ENCODE results near the gene NODAL. TPM values are rescaled to one million over a fixed set of nuclear protein-coding genes. Genes with fewer than 3 reads are reported as not detected.

Gene NODAL
- total RNA-seq, 1 experiment from 2014 or later, result 0.30 TPM

DNA sequence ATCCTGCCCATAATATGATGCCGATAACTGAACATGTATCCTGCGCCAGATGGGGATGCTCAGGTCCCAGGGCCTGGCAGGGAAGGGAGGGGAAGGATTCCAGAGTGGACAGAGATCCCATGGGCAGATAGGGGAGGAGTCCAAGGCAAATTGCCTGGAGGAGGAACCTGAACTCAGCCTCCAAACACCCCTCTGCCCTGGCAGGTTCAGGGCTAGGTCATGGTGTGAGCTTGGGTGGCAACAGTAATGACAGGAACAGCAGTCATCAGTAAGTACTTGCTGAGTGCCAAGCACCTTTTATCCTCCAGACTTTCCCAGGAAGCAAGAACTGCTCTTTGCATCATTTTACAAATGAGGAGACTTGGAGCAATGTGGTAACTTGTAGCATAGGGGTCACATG lies 33.3 kb upstream of the NODAL start:
- Histone ChIP-seq H3K4me2 (ENCODE audit: low read length) (peak overlapping the region; percentile 71), H3K4me1 (ENCODE audit: control insufficient read depth in 1 of 2, insufficient read depth in 2 of 2, low read length in 2 of 2) (peaks cover 19 to 53% of the 10 kb centered on the region in 2 experiments), H3K27ac (ENCODE audit: low read depth, low read length) (no peak overlapping the region), H3K4me3 (replicated peaks in 1 of 2; ENCODE audit: low read depth in 1 of 2, low read length in 2 of 2) (no peak overlapping the region), H4K20me1 (ENCODE audit: insufficient read depth) (no peaks in the 10 kb centered on the region), H3K9me2 (ENCODE audit: insufficient read depth) (no peaks in the 10 kb centered on the region), H3K9me3 (ENCODE audit: control insufficient read depth in 1 of 2, insufficient read depth in 1 of 2, low read depth in 1 of 2, low read length in 2 of 2) (no peaks in the 10 kb centered on the region), H3K79me2 (ENCODE audit: insufficient read depth, low read length) (peaks cover 11% of the 10 kb centered on the region), H3K36me3 (ENCODE audit: control insufficient read depth in 1 of 2, insufficient read depth in 2 of 2, low read length in 2 of 2) (no peaks in the 10 kb centered on the region), H3K9ac (ENCODE audit: low read length) (peak overlapping the region; percentile 24; the same call in 1 of the 2 replicates), H3K27me3 (ENCODE audit: insufficient read depth, low read length) (no peaks in the 10 kb centered on the region), H2AFZ (ENCODE audit: low read depth, low read length, poor library complexity, severe bottlenecking) (no peak overlapping the region)
- ATAC-seq (no peak), DNase-seq (ENCODE audit: low read depth, low spot score) (no peak)
- TF ChIP-seq MAX (IDR thresholded peaks at IDR 0.05) (no peak), CBX3 (IDR thresholded peaks at IDR 0.05; ENCODE audit: low read depth) (no peak), SP1 (IDR thresholded peaks at IDR 0.05; ENCODE audit: low read depth) (no peak), FOSL1 (IDR thresholded peaks at IDR 0.05; ENCODE audit: low read depth) (no peak), CTCF (IDR thresholded peaks at IDR 0.05 in 2 of 3, conservative IDR thresholded peaks at IDR 0.05 in 1 of 3; ENCODE audit: borderline replicate concordance in 1 of 3, insufficient read depth in 1 of 3, low read depth in 2 of 3, low read length in 2 of 3) (no peak), ELF1 (IDR thresholded peaks at IDR 0.05; ENCODE audit: borderline replicate concordance, low read depth) (no peak)
- intact Hi-C loops (cut with micrococcal nuclease), result loop anchor here (5.0 kb wide), 1 partner anchor 63 kb away; no protein-coding TSS in a partner anchor
- no TSS peak for BruUV-seq (replicated peaks)
- RAD21 ChIA-PET (ENCODE audit: low non-redundant PET in 1 of 2, low total read pairs in 2 of 2, uncharacterized antibody in 2 of 2, unreplicated experiment in 2 of 2), result no interaction called here
- CTCF ChIA-PET, result interaction anchor here (2.7 kb wide), 1 partner anchor 13 kb away, joined by 14 read pairs; no protein-coding TSS in a partner anchor
- POLR2A ChIA-PET, result no interaction called here

- CTCF ChIA-PET, result no interaction called here
- no peak overlapping the region for H3K27ac ChIP-seq (ENCODE audit: low read depth, low read length)
- H3K9ac ChIP-seq (ENCODE audit: low read length), result no peak overlapping the region
- H3K9me3 ChIP-seq (ENCODE audit: control insufficient read depth in 1 of 2, insufficient read depth in 1 of 2, low read depth in 1 of 2, low read length in 2 of 2), result no peaks in the 10 kb centered on the region
- H3K4me3 ChIP-seq (replicated peaks in 1 of 2; ENCODE audit: low read depth in 1 of 2, low read length in 2 of 2), result no peak overlapping the region
- no peaks in the 10 kb centered on the region for H3K36me3 ChIP-seq (ENCODE audit: control insufficient read depth in 1 of 2, insufficient read depth in 2 of 2, low read length in 2 of 2)
- POLR2A ChIA-PET, result no interaction called here
- no peaks in the 10 kb centered on the region for H4K20me1 ChIP-seq (ENCODE audit: insufficient read depth)
- ATAC-seq (no peak), DNase-seq (ENCODE audit: low read depth, low spot score) (no peak)
- intact Hi-C loops (cut with micrococcal nuclease), result no loop called here
- no peaks in the 10 kb centered on the region for H3K9me2 ChIP-seq (ENCODE audit: insufficient read depth)
- H3K4me1 ChIP-seq (ENCODE audit: control insufficient read depth in 1 of 2, insufficient read depth in 2 of 2, low read length in 2 of 2), result peaks cover 19 to 45% of the 10 kb centered on the region in 2 experiments
- no peaks in the 10 kb centered on the region for H3K27me3 ChIP-seq (ENCODE audit: insufficient read depth, low read length)
- no TSS peak for BruUV-seq (replicated peaks)
- RAD21 ChIA-PET (ENCODE audit: low non-redundant PET in 1 of 2, low total read pairs in 2 of 2, uncharacterized antibody in 2 of 2, unreplicated experiment in 2 of 2), result no interaction called here
- H2AFZ ChIP-seq (ENCODE audit: low read depth, low read length, poor library complexity, severe bottlenecking), result no peak overlapping the region
- H3K79me2 ChIP-seq (ENCODE audit: insufficient read depth, low read length), result no peaks in the 10 kb centered on the region
- H3K4me2 ChIP-seq (ENCODE audit: low read length), result no peak overlapping the region
- TF ChIP-seq ZFX (IDR thresholded peaks at IDR 0.05), result no peak
- TF ChIP-seq ELF1 (IDR thresholded peaks at IDR 0.05; ENCODE audit: borderline replicate concordance, low read depth), result no peak
- TF ChIP-seq CEBPB (IDR thresholded peaks at IDR 0.05; ENCODE audit: low read depth), result no peak
- no peak for TF ChIP-seq POLR2A (IDR thresholded peaks at IDR 0.05; ENCODE audit: borderline replicate concordance, extremely low read depth, insufficient read depth, insufficient read length)
- no peak for TF ChIP-seq CTCF (IDR thresholded peaks at IDR 0.05 in 2 of 3, conservative IDR thresholded peaks at IDR 0.05 in 1 of 3; ENCODE audit: borderline replicate concordance in 1 of 3, insufficient read depth in 1 of 3, low read depth in 2 of 3, low read length in 2 of 3)
- no peak for TF ChIP-seq SIN3A (IDR thresholded peaks at IDR 0.05; ENCODE audit: low read depth)
- TF ChIP-seq, protein P1, sequence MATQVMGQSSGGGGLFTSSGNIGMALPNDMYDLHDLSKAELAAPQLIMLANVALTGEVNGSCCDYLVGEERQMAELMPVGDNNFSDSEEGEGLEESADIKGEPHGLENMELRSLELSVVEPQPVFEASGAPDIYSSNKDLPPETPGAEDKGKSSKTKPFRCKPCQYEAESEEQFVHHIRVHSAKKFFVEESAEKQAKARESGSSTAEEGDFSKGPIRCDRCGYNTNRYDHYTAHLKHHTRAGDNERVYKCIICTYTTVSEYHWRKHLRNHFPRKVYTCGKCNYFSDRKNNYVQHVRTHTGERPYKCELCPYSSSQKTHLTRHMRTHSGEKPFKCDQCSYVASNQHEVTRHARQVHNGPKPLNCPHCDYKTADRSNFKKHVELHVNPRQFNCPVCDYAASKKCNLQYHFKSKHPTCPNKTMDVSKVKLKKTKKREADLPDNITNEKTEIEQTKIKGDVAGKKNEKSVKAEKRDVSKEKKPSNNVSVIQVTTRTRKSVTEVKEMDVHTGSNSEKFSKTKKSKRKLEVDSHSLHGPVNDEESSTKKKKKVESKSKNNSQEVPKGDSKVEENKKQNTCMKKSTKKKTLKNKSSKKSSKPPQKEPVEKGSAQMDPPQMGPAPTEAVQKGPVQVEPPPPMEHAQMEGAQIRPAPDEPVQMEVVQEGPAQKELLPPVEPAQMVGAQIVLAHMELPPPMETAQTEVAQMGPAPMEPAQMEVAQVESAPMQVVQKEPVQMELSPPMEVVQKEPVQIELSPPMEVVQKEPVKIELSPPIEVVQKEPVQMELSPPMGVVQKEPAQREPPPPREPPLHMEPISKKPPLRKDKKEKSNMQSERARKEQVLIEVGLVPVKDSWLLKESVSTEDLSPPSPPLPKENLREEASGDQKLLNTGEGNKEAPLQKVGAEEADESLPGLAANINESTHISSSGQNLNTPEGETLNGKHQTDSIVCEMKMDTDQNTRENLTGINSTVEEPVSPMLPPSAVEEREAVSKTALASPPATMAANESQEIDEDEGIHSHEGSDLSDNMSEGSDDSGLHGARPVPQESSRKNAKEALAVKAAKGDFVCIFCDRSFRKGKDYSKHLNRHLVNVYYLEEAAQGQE (IDR thresholded peaks at IDR 0.05; ENCODE audit: low read depth), result no peak
- no peak for TF ChIP-seq JUND (IDR thresholded peaks at IDR 0.05)
Observed at GRCh38 chr10:70472799-70473454, 31.4 kb upstream of the NODAL start.

Data from HCT116 (cell line).